Common myeloid progenitor, CD34-positive (primary cell): ENCODE measurements around the gene CTTNBP2NL.
"Not testable (repeated sequence)": the region's sequence is repeated elsewhere in the genome, so short reads cannot be mapped to it uniquely, and the experiment has no call there.

Experiments used
- CTCF ChIA-PET: fragments of 350-600 bp; sonication (Branson Sonifier 250); formaldehyde crosslinking; loops from one replicate; lab custom pipeline; 2021; ENCODE audit warnings: antibody characterized with exemption; lab: Charles Lee
- POLR2A ChIA-PET: fragments of 350-600 bp; sonication (Branson Sonifier 250); formaldehyde crosslinking; loops from one replicate; lab custom pipeline; 2021; ENCODE audit warnings: antibody characterized with exemption; lab: Charles Lee
- DNase-seq, 3 donors: peaks; one replicate each; pipeline versions ENCODE4 v3.0.0 to v3.0.0-alpha.2; 2013
- H3K27ac ChIP-seq, 2 experiments: 1 replicate in 1 of 2; 2 replicates in 1 of 2; pipeline ENCODE4 v1.7.0; 2013; ENCODE audit warnings: inconsistent platforms in 2 of 2, low read length in 2 of 2, mild to moderate bottlenecking in 2 of 2, low read depth in 1 of 2, moderate library complexity in 1 of 2; ENCODE audit not compliant: severe bottlenecking in 2 of 2, insufficient read depth in 1 of 2, poor library complexity in 1 of 2
- H3K27me3 ChIP-seq, 5 experiments: replicated peaks in 2 of 5; 1 replicate in 3 of 5; 2 replicates in 2 of 5; pipeline versions ENCODE4 v1.6.1 to v1.7.0; 2013; ENCODE audit warnings: low read length in 4 of 5, mild to moderate bottlenecking in 2 of 5, moderate library complexity in 2 of 5, inconsistent platforms in 1 of 5; ENCODE audit not compliant: insufficient read depth in 5 of 5, control insufficient read depth in 4 of 5
- H3K36me3 ChIP-seq, 4 experiments: 1 replicate in 2 of 4; 2 replicates in 2 of 4; pipeline versions ENCODE4 v1.6.1 to v1.7.0; 2013; ENCODE audit warnings: low read length in 3 of 4, control low read depth in 1 of 4, mild to moderate bottlenecking in 1 of 4; ENCODE audit not compliant: control insufficient read depth in 4 of 4, insufficient read depth in 4 of 4
- H3K4me1 ChIP-seq, 4 experiments: 1 replicate in 3 of 4; 2 replicates in 1 of 4; pipeline versions ENCODE4 v1.6.1 to v1.7.1; 2013; ENCODE audit warnings: low read length in 3 of 4, mild to moderate bottlenecking in 3 of 4, control low read depth in 1 of 4, inconsistent platforms in 1 of 4, moderate library complexity in 1 of 4; ENCODE audit not compliant: control insufficient read depth in 4 of 4, insufficient read depth in 4 of 4; ENCODE audit errors: control extremely low read depth in 1 of 4
- H3K4me3 ChIP-seq, 7 experiments: 1 replicate in 4 of 7; 2 replicates in 3 of 7; pipeline versions ENCODE4 v1.5.1 to v1.7.0; 2013; ENCODE audit warnings: mild to moderate bottlenecking in 7 of 7, low read length in 6 of 7, moderate library complexity in 6 of 7, inconsistent platforms in 2 of 7, low read depth in 2 of 7, control low read depth in 1 of 7; ENCODE audit not compliant: insufficient read depth in 4 of 7, control insufficient read depth in 1 of 7; ENCODE audit errors: extremely low read depth in 1 of 7
- H3K9me3 ChIP-seq, 5 experiments: 1 replicate in 4 of 5; 2 replicates in 1 of 5; pipeline versions ENCODE4 v1.6.1 to v1.7.1; 2013; ENCODE audit warnings: low read length in 4 of 5, mild to moderate bottlenecking in 2 of 5, inconsistent platforms in 1 of 5, low read depth in 1 of 5, moderate library complexity in 1 of 5; ENCODE audit not compliant: control insufficient read depth in 4 of 5, insufficient read depth in 2 of 5; ENCODE audit errors: control extremely low read depth in 1 of 5
- WGBS: methylation state at CpG from one replicate; pipeline ENCODE4 v1.1.5; 2013; ENCODE audit not compliant: insufficient coverage; 5-methylcytosine and 5-hydroxymethylcytosine counted together

Gene CTTNBP2NL

GRCh38 chr1:112436384-112437156 lies 40.6 kb downstream of the CTTNBP2NL start:
- CTCF ChIA-PET = interaction anchor here (1.0 to 1.4 kb wide), 2 partner anchors 10 to 183 kb away, joined by 3 to 4 read pairs; partner anchors contain the start of gene ST7L
- no peak for DNase-seq
- H3K27ac ChIP-seq = no peak overlapping the region
- no peaks in the 10 kb centered on the region for H3K36me3 ChIP-seq
- no peak overlapping the region for H3K4me3 ChIP-seq
- WGBS = 100% methylated on average over 1 of the region's 5 CpGs
- peaks cover 0 to 4% (median 0%) of the 10 kb centered on the region in 5 experiments for H3K9me3 ChIP-seq
- POLR2A ChIA-PET = no interaction called here
- peaks cover 0 to 12% (median 4%) of the 10 kb centered on the region in 4 experiments for H3K4me1 ChIP-seq
- no peaks in the 10 kb centered on the region for H3K27me3 ChIP-seq

GRCh38 chr1:112438156-112438555 lies 42.1 kb downstream of the CTTNBP2NL start:
- H3K36me3 ChIP-seq, H3K27me3 ChIP-seq, DNase-seq, CTCF ChIA-PET, H3K4me3 ChIP-seq, H3K9me3 ChIP-seq, POLR2A ChIA-PET, H3K27ac ChIP-seq: not testable (repeated sequence)
- no CpG with 5 or more reads among the region's 2 CpGs for WGBS
- peaks cover 0 to 12% (median 4%) of the 10 kb centered on the region in 4 experiments for H3K4me1 ChIP-seq

GRCh38 chr1:112439592-112439991 lies 43.6 kb downstream of the CTTNBP2NL start:
- peaks cover 0 to 12% (median 4%) of the 10 kb centered on the region in 4 experiments for H3K4me1 ChIP-seq
- CTCF ChIA-PET = interaction anchor here (1.4 kb wide), 1 partner anchor 11 kb away, joined by 4 read pairs; no protein-coding TSS in a partner anchor
- H3K36me3 ChIP-seq = no peaks in the 10 kb centered on the region
- H3K4me3 ChIP-seq = no peak overlapping the region
- POLR2A ChIA-PET = no interaction called here
- no peaks in the 10 kb centered on the region for H3K27me3 ChIP-seq
- H3K27ac ChIP-seq = no peak overlapping the region
- H3K9me3 ChIP-seq = peaks cover 0 to 4% (median 0%) of the 10 kb centered on the region in 5 experiments
- DNase-seq = no peak
- WGBS = 20% methylated on average over 1 of the region's 2 CpGs

- ChIA-PET POLR2A (no interaction called here), CTCF (interaction anchor here (1.4 kb wide), 1 partner anchor 12 kb away, joined by 4 read pairs; no protein-coding TSS in a partner anchor)
- peaks cover 0 to 4% (median 0%) of the 10 kb centered on the region in 5 experiments for H3K9me3 ChIP-seq
- H3K36me3 ChIP-seq = no peaks in the 10 kb centered on the region
- peaks cover 0 to 12% (median 4%) of the 10 kb centered on the region in 4 experiments for H3K4me1 ChIP-seq
- no peak overlapping the region for H3K4me3 ChIP-seq
- no peak overlapping the region for H3K27ac ChIP-seq
- 80% methylated on average over 1 of the region's 5 CpGs for WGBS
- no peak for DNase-seq
- H3K27me3 ChIP-seq = no peaks in the 10 kb centered on the region
Observed at GRCh38 chr1:112440574-112440973, 44.6 kb downstream of the CTTNBP2NL start.

- no peak for DNase-seq
- peaks cover 0 to 8% (median 4%) of the 10 kb centered on the region in 4 experiments for H3K4me1 ChIP-seq
- peaks cover 0 to 2% (median 0%) of the 10 kb centered on the region in 4 experiments for H3K36me3 ChIP-seq
- ChIA-PET CTCF (interaction anchor here (1.2 kb wide), 1 partner anchor 19 kb away, joined by 3 read pairs; no protein-coding TSS in a partner anchor), POLR2A (no interaction called here)
- 100% methylated on average over 1 of the region's 1 CpG for WGBS
- no peaks in the 10 kb centered on the region for H3K27me3 ChIP-seq
- H3K4me3 ChIP-seq = no peak overlapping the region
- no peak overlapping the region for H3K27ac ChIP-seq
- H3K9me3 ChIP-seq = no peaks in the 10 kb centered on the region
Observed at GRCh38 chr1:112444269-112444668, 48.3 kb downstream of the CTTNBP2NL start.

- ChIA-PET CTCF (interaction anchor here (1.6 kb wide), 2 partner anchors 10 to 20 kb away, joined by 4 to 6 read pairs; no protein-coding TSS in a partner anchor), POLR2A (no interaction called here)
- Histone ChIP-seq H3K27me3 (no peaks in the 10 kb centered on the region), H3K4me1 (no peaks in the 10 kb centered on the region), H3K9me3 (no peaks in the 10 kb centered on the region), H3K4me3 (no peak overlapping the region), H3K27ac (no peak overlapping the region), H3K36me3 (peaks cover 0 to 2% (median 0%) of the 10 kb centered on the region in 4 experiments)
- WGBS = no CpG with 5 or more reads among the region's 1 CpG
- no peak for DNase-seq
Observed at GRCh38 chr1:112445596-112445995, 49.6 kb downstream of the CTTNBP2NL start.

GRCh38 chr1:112446411-112446810 lies 50.4 kb downstream of the CTTNBP2NL start:
- Histone ChIP-seq H3K27me3 (no peaks in the 10 kb centered on the region), H3K4me3 (no peak overlapping the region), H3K4me1 (no peaks in the 10 kb centered on the region), H3K36me3 (peaks cover 0 to 2% (median 0%) of the 10 kb centered on the region in 4 experiments), H3K27ac (no peak overlapping the region), H3K9me3 (no peaks in the 10 kb centered on the region)
- CTCF ChIA-PET = interaction anchor here (1.0 to 1.6 kb wide), 5 partner anchors 10 to 75 kb away, joined by 3 to 6 read pairs (median 4); no protein-coding TSS in a partner anchor
- POLR2A ChIA-PET = no interaction called here
- 100% methylated on average over 1 of the region's 1 CpG for WGBS
- no peak for DNase-seq
